PC-9 (cell line): ENCODE data around the gene AP4E1. TPM values are rescaled to one million over a fixed set of nuclear protein-coding genes. Genes with fewer than 3 reads are reported as not detected.

ENCODE experiments used
- BruUV-seq: library from RNA; stranded (reverse); fragments of 400-500 nt; replicated peaks from 2 replicates; lab custom pipeline; 2021; lab: Mats Ljungman, UMichigan
- CTCF ChIA-PET: fragments of 300-600 bp; sonication (Branson Sonifier 250); formaldehyde crosslinking; loops from one replicate; lab custom pipeline; 2022; ENCODE audit warnings: antibody characterized with exemption; lab: Charles Lee
- POLR2A ChIA-PET: fragments of 300-600 bp; sonication (Branson Sonifier 250); formaldehyde crosslinking; loops from one replicate; lab custom pipeline; 2022; ENCODE audit warnings: antibody characterized with exemption; ENCODE audit not compliant: unreplicated experiment; lab: Charles Lee
- DNase-seq, 2 experiments: peaks; one replicate each; pipeline versions ENCODE4 v3.0.0 to v3.0.0-alpha.2; 2015 to 2022; ENCODE audit warnings: mixed read lengths in 1 of 2
- H2AFZ ChIP-seq: fragments of 200-600 bp; sonication (generic); 2 replicates; pipeline ENCODE4 v1.8.1; 2017; ENCODE audit warnings: antibody characterized with exemption
- H3F3A ChIP-seq: fragments of 200-600 bp; sonication (generic); 2 replicates; pipeline ENCODE4 v1.8.1; 2017; ENCODE audit warnings: antibody characterized with exemption, mild to moderate bottlenecking, low read depth; ENCODE audit not compliant: insufficient read depth
- H3K27ac ChIP-seq: fragments of 200-600 bp; sonication (generic); 2 replicates; pipeline ENCODE4 v1.6.1; 2016; ENCODE audit warnings: mixed run types
- H3K27me3 ChIP-seq: fragments of 200-600 bp; sonication (generic); 2 replicates; pipeline ENCODE4 v1.6.1; 2016; ENCODE audit warnings: low read depth, mixed run types; ENCODE audit not compliant: insufficient read depth
- H3K36me3 ChIP-seq: fragments of 200-600 bp; sonication (generic); 2 replicates; pipeline ENCODE4 v1.6.1; 2016; ENCODE audit warnings: low read depth, mixed run types
- H3K4me1 ChIP-seq: fragments of 200-600 bp; sonication (generic); replicated peaks from 2 replicates; pipeline ENCODE4 v1.6.1; 2016; ENCODE audit warnings: mixed run types; ENCODE audit not compliant: insufficient read depth
- H3K4me2 ChIP-seq: fragments of 200-600 bp; sonication (generic); 2 replicates; pipeline ENCODE4 v1.6.1; 2017; ENCODE audit warnings: mixed run types
- H3K4me3 ChIP-seq: fragments of 200-600 bp; sonication (generic); 2 replicates; pipeline ENCODE4 v1.6.1; 2016; ENCODE audit warnings: mixed run types
- H3K79me2 ChIP-seq: fragments of 200-600 bp; sonication (generic); 2 replicates; pipeline ENCODE4 v1.6.1; 2017; ENCODE audit warnings: low read depth, mixed run types
- H3K9me2 ChIP-seq: fragments of 200-600 bp; sonication (generic); 2 replicates; pipeline ENCODE4 v1.8.1; 2017; ENCODE audit warnings: mild to moderate bottlenecking; ENCODE audit not compliant: insufficient read depth
- H3K9me3 ChIP-seq: fragments of 200-600 bp; sonication (generic); 2 replicates; pipeline ENCODE4 v1.8.1; 2016; ENCODE audit warnings: low read depth; ENCODE audit not compliant: insufficient read depth
- H4K20me1 ChIP-seq: fragments of 200-600 bp; sonication (generic); 2 replicates; pipeline ENCODE4 v1.8.1; 2017; ENCODE audit not compliant: insufficient read depth
- CTCF ChIP-seq: fragments of 200-600 bp; sonication (generic); conservative IDR thresholded peaks from 2 replicates; pipeline ENCODE4 v1.6.1; 2017; ENCODE audit warnings: mixed run types, antibody characterized with exemption, mild to moderate bottlenecking, moderate library complexity
- EZH2 ChIP-seq: fragments of 200-600 bp; sonication (generic); IDR thresholded peaks from 2 replicates; pipeline ENCODE4 v1.8.0; 2017; ENCODE audit warnings: antibody characterized with exemption, low read depth
- intact Hi-C: fragments of 100-400 bp; cut with micrococcal nuclease; formaldehyde crosslinking; loops from one replicate; pipeline ENCODE4 v1.10.0; 2022; ENCODE audit not compliant: unreplicated experiment
- total RNA-seq: library from RNA; stranded (reverse); gene quantifications from 2 replicates; pipeline ENCODE4 v1.2.3, GENCODE V29; 2021

AP4E1 gene
- total RNA-seq, 1 experiment from 2014 or later, result 10.0 TPM

- BruUV-seq, result no TSS peak
- Histone ChIP-seq H2AFZ (no peak overlapping the region), H3K4me2 (no peak overlapping the region), H3K27ac (0 out of 2 replicates have a peak overlapping the region, but pooled peaks have one; percentile 37), H3F3A (0 out of 2 replicates have a peak, but pooled peaks cover 4% of the 10 kb centered on the region), H3K4me1 (peaks cover 7% of the 10 kb centered on the region; the same call in 1 of the 2 replicates), H3K9me3 (no peaks in the 10 kb centered on the region), H3K27me3 (no peaks in the 10 kb centered on the region), H3K36me3 (no peaks in the 10 kb centered on the region), H4K20me1 (no peaks in the 10 kb centered on the region), H3K9me2 (no peaks in the 10 kb centered on the region), H3K79me2 (no peaks in the 10 kb centered on the region), H3K4me3 (no peak overlapping the region)
- intact Hi-C loops, result no loop called here
- ChIA-PET CTCF (no interaction called here), POLR2A (no interaction called here)
- no peak for TF ChIP-seq EZH2
- TF ChIP-seq CTCF, result no peak
- peak; percentile 54 to 90 for DNase-seq
Observed at GRCh38 chr15:51004103-51004551, 95.6 kb downstream of the AP4E1 start.

GRCh38 chr15:51006336-51006985 is 98.0 kb downstream of the AP4E1 start:
- Histone ChIP-seq H3K36me3 (no peaks in the 10 kb centered on the region), H2AFZ (no peak overlapping the region), H3K9me3 (no peaks in the 10 kb centered on the region), H3K27me3 (no peaks in the 10 kb centered on the region), H4K20me1 (no peaks in the 10 kb centered on the region), H3F3A (0 out of 2 replicates have a peak, but pooled peaks cover 4% of the 10 kb centered on the region), H3K4me2 (no peak overlapping the region), H3K4me1 (peaks cover 7% of the 10 kb centered on the region; the same call in 1 of the 2 replicates), H3K4me3 (no peak overlapping the region), H3K9me2 (no peaks in the 10 kb centered on the region), H3K79me2 (no peaks in the 10 kb centered on the region), H3K27ac (no peak overlapping the region)
- CTCF ChIA-PET, result no interaction called here
- BruUV-seq, result no TSS peak
- POLR2A ChIA-PET, result no interaction called here
- DNase-seq, result no peak
- TF ChIP-seq CTCF (no peak), EZH2 (no peak)
- intact Hi-C loops, result no loop called here

GRCh38 chr15:51007131-51007666 is 98.7 kb downstream of the AP4E1 start:
- Histone ChIP-seq H3F3A (0 out of 2 replicates have a peak, but pooled peaks cover 4% of the 10 kb centered on the region), H3K36me3 (no peaks in the 10 kb centered on the region), H4K20me1 (no peaks in the 10 kb centered on the region), H3K4me1 (peaks cover 7% of the 10 kb centered on the region; the same call in 1 of the 2 replicates), H3K79me2 (no peaks in the 10 kb centered on the region), H2AFZ (no peak overlapping the region), H3K27me3 (no peaks in the 10 kb centered on the region), H3K9me2 (no peaks in the 10 kb centered on the region), H3K4me2 (no peak overlapping the region), H3K9me3 (no peaks in the 10 kb centered on the region), H3K27ac (no peak overlapping the region), H3K4me3 (no peak overlapping the region)
- intact Hi-C loops, result no loop called here
- DNase-seq, result no peak
- TF ChIP-seq EZH2, result no peak
- TF ChIP-seq CTCF, result no peak
- ChIA-PET POLR2A (no interaction called here), CTCF (no interaction called here)
- no TSS peak for BruUV-seq
